NCI-H1105 treated with DMSO at 0.1 percent for 48 hours (cell line): ENCODE measurements around the gene EPS15.
"Not testable (repeated sequence)": the region's sequence is repeated elsewhere in the genome, so short reads cannot be mapped to it uniquely, and the experiment has no call there.

ENCODE experiments used
- DNase-seq: peaks from one replicate; lab custom pipeline; 2025; lab: John Stamatoyannopoulos, UW

The EPS15 gene

GRCh38 chr1:51519048-51519864 is at the start of gene EPS15:
Gene EPS15 (minus strand): TSS chr1:51519266. CDS start chr1:51519231, 35 bp downstream.
- DNase-seq = peak; percentile 71

GRCh38 chr1:51568231-51568935 is 49.3 kb upstream of the EPS15 start:
- no peak for DNase-seq

- no peak for DNase-seq
Measured at GRCh38 chr1:51567653-51568052, 48.6 kb upstream of the EPS15 start.

DNA sequence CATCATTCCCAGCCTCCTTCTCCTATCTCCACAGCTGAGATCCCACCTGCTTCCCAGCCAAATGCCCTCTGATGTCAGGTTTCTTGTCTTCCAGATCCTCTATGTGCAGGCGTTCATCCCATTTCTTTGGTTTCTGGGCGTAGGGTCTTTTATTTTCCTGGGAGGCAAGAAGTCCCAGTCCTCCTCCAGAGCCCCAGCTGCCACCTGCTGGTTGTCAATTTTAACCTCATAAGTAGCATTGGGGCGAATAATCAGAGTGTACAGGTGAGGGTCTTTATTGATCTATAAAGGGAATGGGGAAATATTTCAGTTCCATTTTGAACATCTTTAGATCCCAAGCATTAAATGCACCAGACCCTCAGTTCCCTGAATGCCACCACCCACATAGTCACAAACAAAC is 47.2 kb upstream of the EPS15 start:
- DNase-seq = no peak

GRCh38 chr1:51565009-51565408 is 45.9 kb upstream of the EPS15 start:
- DNase-seq = no peak

DNA sequence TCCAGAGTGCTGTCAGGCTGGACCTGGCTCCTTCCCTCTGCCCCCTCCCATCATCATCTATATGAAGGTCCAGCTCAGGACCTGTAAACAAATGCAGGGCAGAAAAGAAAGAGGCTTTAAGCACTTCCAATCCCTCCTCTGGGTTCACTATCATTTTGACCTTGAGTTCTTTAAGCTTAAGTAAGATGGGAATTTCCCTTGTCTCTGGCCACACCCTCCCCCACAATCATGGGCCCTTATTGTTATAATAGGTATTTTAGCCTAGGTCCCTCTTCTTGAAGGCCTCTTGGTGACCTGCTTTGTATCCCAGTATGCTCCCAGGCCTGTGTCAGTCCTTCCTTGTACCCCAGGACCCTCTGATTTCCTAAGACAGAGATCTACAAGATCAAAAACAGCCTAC is 45.1 kb upstream of the EPS15 start:
- no peak for DNase-seq

DNA sequence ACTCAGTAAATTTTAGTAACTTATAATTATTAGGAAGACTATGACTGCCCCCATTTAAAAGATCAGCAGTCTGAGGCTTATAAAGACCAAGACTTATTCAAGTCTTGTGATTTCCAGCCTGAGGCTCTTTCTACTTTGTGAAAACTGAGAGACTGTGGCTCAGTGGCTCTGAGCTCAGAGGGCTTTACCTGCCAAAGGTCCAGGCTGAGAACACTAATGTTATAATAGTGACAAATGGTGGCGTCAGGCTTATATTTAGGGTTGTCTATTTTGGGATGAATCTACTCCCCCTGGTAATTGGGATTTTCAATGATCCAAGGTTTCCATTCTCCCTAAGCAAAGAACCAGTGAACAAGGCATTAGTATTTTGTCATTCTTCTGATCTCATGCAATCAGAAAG is 42.6 kb upstream of the EPS15 start:
- DNase-seq = no peak

DNA sequence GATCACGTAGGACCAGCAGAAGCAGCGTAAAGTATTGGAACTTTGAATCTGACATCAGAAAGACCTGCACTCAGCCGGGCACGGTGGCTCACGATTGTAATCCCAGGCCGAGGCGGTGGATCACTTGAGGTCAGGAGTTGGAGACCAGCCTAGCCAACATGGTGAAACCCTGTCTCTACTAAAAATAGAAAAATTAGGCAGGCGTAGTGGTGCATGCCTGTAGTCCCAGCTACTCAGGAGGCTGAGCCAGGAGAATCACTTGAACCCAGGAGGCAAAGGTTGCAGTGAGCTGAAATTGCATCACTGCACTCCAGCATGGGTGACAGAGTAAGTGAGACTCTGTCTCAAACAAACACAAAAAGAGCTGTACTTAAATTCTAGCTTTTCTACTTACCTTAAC is 41.8 kb upstream of the EPS15 start:
- DNase-seq = not testable (repeated sequence)

DNA sequence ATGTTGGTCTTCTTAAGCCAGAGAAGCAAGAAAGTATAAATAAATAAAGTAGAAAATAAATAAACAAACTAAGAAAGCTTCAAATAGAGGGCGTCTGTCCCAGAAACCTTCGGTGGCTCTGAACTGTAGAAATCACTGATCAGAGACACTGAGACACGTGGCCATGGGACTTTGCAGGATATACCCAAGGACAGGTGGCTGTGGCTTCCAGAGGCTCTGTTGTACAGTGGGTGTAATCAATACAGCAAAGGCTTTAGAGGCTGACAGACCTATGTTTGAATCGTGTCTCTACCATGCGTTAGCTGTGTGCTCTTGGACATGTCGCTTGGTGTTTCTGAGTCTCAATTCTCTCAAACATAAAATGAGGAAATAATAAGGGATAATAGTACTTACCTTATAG is 41.0 kb upstream of the EPS15 start:
- no peak for DNase-seq

GRCh38 chr1:51559501-51559900 is 40.4 kb upstream of the EPS15 start:
- no peak for DNase-seq

DNA sequence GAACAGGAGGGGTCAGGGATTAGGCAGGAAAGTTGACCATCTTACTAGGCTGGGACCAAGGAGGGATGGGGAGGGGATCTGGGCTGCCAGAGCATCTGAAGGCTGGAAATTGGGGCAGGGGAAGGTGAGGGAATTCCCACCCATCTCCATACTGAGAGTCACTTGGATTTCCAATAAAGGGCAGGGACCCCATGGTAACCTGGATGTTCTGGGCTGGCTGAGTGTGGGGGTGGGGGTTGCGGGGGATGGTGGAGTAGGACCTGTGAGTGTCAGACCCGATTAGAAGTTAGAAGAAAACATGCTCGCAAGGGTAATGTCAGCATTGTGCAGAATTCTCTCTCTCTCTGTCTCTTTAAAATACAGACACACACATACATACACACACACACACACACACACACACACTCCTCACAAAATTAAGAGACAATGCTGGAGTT is 40.0 kb upstream of the EPS15 start:
- DNase-seq = no peak

GRCh38 chr1:51558375-51558924 is 39.4 kb upstream of the EPS15 start:
- DNase-seq = no peak

DNA sequence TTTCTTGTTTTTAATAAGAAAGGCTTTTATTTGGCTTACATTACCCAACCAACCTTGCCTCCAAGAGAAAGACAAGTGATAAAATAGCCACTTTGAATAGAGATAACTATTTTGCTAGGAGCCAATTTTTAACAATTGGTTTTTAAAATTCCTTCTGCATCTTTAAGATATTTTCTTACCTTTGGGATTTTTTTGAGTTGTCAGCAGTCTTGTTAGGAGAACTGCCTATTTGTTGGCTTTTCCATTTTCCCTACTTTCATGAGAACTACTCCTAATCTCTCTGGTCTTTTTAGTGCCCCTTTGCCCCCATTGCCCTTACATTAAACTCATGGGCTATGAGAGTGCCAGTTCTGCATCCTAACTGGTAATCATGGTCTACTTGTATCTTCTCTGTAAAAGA is 38.1 kb upstream of the EPS15 start:
- no peak for DNase-seq

- no peak for DNase-seq
Measured at GRCh38 chr1:51555866-51556619, 37.0 kb upstream of the EPS15 start.

- no peak for DNase-seq
Measured at GRCh38 chr1:51553911-51554310, 34.8 kb upstream of the EPS15 start.

DNA sequence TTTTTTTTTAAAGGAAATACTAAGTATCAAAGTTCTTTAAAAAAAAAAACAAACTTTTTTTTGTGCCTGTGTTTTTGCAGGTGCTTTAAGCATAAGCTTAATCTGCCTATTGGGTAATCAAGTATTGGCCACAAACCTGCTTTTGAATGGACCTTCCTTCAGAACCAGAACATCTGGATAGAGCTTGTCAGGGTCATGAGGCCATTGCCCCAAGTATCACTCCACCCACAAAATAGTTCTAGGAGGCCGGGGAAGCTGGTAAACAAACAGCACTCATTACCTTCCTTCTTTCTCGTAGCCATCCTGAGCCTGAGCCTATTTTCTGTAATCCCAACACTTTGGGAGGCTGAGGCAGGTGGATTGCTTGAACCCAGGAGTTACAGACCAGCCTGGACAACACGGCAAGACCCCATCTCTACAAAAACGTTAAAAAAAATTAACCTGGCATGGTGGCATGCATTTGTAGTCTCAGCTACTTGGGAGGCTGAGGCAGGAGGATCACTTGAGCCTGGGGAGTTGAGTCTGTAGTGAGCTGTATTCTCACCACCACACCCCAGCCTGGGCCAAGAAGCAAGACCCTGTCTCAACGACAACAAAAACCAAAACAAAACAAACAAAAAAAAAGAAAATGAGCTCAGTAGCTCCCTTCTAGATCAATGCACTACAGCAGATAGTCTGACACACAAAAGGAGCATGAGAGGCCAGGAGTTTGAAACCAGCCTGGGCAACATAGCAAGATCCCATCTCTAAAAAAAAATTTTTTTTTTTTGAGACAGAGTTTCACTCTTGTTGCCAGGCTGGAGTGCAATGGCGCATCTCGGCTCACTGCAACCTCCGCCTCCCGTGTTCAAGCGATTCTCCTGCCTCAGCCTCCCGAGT is 34.1 kb upstream of the EPS15 start:
- DNase-seq = no peak

GRCh38 chr1:51551848-51552296 is 32.8 kb upstream of the EPS15 start:
- no peak for DNase-seq

GRCh38 chr1:51551081-51551480 is 32.0 kb upstream of the EPS15 start:
- DNase-seq = no peak

GRCh38 chr1:51549901-51550300 is 30.8 kb upstream of the EPS15 start:
- DNase-seq = no peak

DNA sequence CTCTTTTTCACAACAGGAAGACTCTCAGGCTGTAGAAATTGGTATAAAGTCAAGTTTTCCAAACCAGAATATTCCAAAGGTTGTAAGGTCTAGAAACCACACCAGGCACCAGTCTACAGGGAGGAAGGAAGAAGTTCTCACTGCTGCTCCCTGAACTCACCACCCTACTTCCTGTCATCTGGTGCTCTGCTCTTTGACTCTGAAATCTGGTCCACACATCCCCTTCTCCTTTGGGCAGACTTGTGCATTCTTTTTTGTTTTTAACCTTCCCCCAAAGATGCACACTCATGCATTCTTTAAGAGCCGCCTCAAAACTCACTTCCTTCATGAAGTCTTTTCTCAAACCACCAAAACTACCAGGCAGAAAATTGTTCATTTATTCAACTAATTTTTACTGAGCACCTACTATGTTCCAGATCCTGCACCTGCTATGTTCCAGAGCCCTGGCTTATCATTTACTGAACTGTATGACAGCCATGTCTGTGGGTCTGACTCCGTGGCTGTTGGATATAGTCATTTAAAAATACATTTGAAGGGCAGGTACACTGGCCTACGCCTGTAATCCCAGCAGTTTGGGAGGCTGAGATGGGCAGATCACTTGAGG is 30.1 kb upstream of the EPS15 start:
- DNase-seq = no peak

- no peak for DNase-seq
Measured at GRCh38 chr1:51543858-51544257, 24.8 kb upstream of the EPS15 start.
